ENCODE measurements around the gene AFAP1.

The AFAP1 gene

DNA sequence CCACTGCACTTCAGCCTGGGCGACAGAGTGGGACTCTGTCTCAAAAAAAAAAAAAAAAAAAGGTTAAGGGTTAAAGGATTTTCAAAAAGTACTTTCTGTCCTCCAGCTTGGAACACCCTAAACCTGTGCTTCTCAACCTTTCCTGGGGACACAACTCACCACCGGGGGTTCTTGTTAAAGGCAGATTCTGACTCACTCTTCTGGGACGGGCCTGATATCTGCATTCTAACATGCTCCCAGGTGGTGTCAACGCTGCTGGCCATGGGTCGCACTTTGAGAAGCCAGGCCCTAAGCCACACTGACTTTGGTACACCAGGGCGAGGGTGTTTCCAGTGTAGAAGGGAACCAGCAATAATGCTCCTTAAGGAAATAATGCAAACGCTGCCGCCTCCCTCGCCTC, 46.1 kb downstream of the AFAP1 start:
- Histone ChIP-seq H3K9me3 (peaks cover 0 to 6% (median 0%) of the 10 kb centered on the region in 3 donors), H3K27ac (no peak overlapping the region), H3K36me3 (no peaks in the 10 kb centered on the region), H3K4me1 (peaks cover 0 to 41% (median 15%) of the 10 kb centered on the region in 4 donors), H3K4me3 (no peak overlapping the region), H3K27me3 (no peaks in the 10 kb centered on the region)
- DNase-seq, result no peak
- intact Hi-C loops (cut with DNase I; ENCODE audit: low total_unique reads), result no loop called here
- TF ChIP-seq, protein P1, sequence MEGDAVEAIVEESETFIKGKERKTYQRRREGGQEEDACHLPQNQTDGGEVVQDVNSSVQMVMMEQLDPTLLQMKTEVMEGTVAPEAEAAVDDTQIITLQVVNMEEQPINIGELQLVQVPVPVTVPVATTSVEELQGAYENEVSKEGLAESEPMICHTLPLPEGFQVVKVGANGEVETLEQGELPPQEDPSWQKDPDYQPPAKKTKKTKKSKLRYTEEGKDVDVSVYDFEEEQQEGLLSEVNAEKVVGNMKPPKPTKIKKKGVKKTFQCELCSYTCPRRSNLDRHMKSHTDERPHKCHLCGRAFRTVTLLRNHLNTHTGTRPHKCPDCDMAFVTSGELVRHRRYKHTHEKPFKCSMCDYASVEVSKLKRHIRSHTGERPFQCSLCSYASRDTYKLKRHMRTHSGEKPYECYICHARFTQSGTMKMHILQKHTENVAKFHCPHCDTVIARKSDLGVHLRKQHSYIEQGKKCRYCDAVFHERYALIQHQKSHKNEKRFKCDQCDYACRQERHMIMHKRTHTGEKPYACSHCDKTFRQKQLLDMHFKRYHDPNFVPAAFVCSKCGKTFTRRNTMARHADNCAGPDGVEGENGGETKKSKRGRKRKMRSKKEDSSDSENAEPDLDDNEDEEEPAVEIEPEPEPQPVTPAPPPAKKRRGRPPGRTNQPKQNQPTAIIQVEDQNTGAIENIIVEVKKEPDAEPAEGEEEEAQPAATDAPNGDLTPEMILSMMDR (IDR thresholded peaks at IDR 0.05), result no peak

DNA sequence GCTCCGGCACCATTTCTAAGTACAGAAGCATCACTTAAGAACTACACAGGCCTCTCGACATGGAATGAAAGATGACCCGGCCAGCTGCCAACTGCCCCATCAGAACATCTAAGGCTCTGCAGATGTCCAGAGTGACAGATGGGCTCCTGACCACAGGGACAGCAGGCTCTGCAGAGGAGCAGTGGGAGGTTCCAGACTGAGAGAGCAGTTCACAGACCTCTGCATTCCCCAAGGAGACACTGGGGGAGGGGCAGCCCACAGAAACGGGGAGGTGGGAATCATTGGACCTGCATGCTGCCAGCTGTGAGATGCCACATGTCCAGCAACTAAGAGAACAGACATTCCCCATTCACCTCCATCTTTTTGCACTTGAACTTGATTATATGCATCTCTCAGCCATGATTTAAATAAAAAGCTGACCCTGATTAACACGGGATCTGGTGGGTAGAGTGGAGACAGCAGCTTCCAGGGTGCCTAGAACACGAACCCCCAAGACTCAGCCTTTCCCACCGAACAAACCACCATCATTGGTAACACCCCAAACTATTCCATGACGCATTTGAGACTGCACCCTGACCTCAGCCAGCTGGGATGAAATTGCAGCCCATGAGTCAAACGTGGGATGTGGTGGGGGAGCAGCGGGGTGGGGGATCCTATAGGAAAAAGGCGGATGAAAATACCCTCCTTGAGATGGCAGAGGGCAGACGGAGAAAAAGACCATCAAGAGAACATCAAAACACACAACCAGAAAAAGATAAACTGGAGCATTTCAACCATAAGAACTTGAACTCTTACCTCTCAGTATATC, 47.2 kb downstream of the AFAP1 start:
- TF ChIP-seq, protein P1 (IDR thresholded peaks at IDR 0.05), result no peak
- peaks cover 0 to 6% (median 0%) of the 10 kb centered on the region in 3 donors for H3K9me3 ChIP-seq
- H3K4me3 ChIP-seq, result no peak overlapping the region
- H3K27me3 ChIP-seq, result no peaks in the 10 kb centered on the region
- no peaks in the 10 kb centered on the region for H3K36me3 ChIP-seq
- intact Hi-C loops (cut with DNase I; ENCODE audit: low total_unique reads), result no loop called here
- no peak for DNase-seq
- peaks cover 0 to 40% (median 10%) of the 10 kb centered on the region in 4 donors for H3K4me1 ChIP-seq
- peak overlapping the region in 1 of 2 donors; percentile 23 for H3K27ac ChIP-seq

DNA sequence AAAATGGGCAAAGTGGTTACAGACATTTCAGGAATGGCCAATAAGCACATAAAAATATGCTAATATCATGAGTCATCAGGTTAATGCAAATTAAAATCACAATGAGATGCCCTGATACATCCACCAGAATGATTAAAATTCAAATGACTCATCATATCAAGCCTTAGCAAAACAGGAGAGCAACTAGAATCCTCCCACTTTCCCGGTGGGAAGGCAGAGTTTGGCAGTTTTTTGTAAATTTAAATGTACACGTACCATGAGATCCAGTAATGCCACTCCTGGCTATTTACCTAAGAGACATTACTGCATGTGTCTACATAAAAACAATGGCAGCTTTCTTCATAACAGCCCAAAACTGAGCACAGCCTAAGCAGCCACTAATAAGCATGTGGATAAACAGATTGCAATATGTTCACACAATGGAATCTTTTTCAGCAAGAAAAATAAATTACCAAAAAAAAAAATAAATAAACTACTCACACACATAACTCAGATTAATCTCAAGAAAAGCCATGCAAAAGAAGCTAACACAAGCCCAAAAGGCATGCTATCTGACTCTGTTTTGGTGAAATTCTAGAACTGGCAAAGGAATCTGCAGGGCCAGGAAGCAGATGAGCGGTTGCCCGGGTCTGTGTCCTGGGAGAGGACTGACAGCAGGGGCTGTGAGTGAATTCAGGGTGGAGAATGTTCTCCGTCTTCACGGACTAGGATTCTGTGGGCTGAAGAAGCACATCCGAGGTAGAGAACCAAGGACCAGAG, 48.8 kb downstream of the AFAP1 start:
- Histone ChIP-seq H3K27me3 (no peaks in the 10 kb centered on the region), H3K27ac (peak overlapping the region; percentile 11 to 47), H3K4me3 (no peak overlapping the region), H3K4me1 (peaks cover 0 to 56% (median 13%) of the 10 kb centered on the region in 4 donors), H3K9me3 (peaks cover 0 to 6% (median 0%) of the 10 kb centered on the region in 3 donors), H3K36me3 (no peaks in the 10 kb centered on the region)
- TF ChIP-seq, protein P1 (IDR thresholded peaks at IDR 0.05), result no peak
- no peak for DNase-seq
- intact Hi-C loops (cut with DNase I; ENCODE audit: low total_unique reads), result no loop called here

DNA sequence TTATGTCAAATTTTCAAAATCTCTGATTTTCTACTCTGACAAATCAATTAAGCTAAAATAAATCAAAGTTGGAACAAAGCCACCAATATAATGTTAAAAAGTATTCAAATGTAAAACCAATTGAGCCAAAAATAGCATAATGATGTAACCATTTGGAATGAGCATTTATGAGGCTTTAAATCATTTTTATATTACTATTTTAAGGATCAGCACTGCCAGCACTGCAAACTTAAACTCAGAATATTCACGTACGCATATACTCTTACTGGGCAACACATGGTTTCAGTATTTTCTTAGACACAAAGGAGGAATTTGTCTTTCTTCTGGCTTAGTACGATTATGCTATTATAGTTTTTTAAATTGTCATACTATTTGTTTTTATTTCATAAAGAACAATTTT, 52.2 kb downstream of the AFAP1 start:
- H3K27me3 ChIP-seq, result no peaks in the 10 kb centered on the region
- H3K4me3 ChIP-seq, result no peak overlapping the region
- no peaks in the 10 kb centered on the region for H3K36me3 ChIP-seq
- H3K9me3 ChIP-seq, result peaks cover 0 to 6% (median 0%) of the 10 kb centered on the region in 3 donors
- intact Hi-C loops (cut with DNase I; ENCODE audit: low total_unique reads), result no loop called here
- peaks cover 0 to 63% (median 17%) of the 10 kb centered on the region in 4 donors for H3K4me1 ChIP-seq
- H3K27ac ChIP-seq, result peak overlapping the region; percentile 71 to 76
- TF ChIP-seq, protein P1 (IDR thresholded peaks at IDR 0.05), result no peak
- DNase-seq, result no peak

DNA sequence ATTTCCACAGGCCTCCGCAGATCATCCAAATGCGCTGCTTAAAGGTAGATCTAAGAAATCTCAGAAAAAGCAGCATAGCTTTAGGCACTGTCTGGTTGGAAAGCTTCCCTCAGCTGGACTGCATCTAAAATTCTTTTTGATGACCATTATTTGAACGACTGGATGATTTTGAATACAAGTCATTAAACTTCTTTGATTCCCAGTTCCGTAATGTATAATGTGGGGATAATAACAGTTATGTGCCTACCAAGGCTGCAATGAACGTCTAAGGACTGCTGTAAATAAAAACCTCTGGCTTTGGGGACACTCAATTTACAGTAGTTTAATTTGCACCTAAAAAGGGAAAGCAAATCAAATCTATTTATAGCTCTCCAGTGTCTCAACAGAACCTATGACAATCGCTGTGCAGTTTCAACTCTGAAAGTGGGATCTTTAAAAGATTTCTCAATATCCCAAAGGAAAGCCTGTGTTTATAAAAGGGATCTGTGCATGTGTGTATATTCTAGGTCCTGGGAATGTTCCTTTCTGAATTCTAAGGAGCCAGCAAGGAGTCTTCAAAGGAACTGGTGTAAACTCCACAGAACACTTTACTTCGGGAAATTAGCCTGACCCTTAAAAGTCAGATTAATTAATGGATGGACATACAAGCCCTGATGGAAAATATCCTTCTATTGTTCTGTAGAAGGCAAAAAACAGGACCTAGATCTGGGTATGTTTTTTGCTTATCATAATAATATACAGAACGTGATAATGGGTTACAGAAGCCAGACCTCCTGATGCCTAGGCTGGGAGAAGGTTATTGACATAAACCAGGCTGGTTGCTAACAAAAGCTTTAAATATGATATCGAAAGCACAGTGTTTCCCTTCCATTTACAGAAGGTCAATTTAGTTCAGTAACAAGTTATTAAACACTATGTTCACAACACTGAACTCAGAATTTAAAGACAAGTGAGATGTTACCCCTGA, 53.4 kb downstream of the AFAP1 start:
- peak overlapping the region; percentile 71 to 76 for H3K27ac ChIP-seq
- TF ChIP-seq, protein P1 (IDR thresholded peaks at IDR 0.05), result no peak
- no peak for DNase-seq
- intact Hi-C loops (cut with DNase I; ENCODE audit: low total_unique reads), result no loop called here
- peaks cover 0 to 6% (median 0%) of the 10 kb centered on the region in 3 donors for H3K9me3 ChIP-seq
- H3K4me3 ChIP-seq, result peak overlapping the region; percentile 9 to 20
- H3K4me1 ChIP-seq, result peaks cover 0 to 54% (median 13%) of the 10 kb centered on the region in 4 donors
- no peaks in the 10 kb centered on the region for H3K27me3 ChIP-seq
- H3K36me3 ChIP-seq, result no peaks in the 10 kb centered on the region
